NCI-H748 (cell line): Measurements from ENCODE around the gene GNB3.
A peak's percentile ranks its signal among the peaks of the same experiment; 100 is the strongest.

ENCODE experiments used
- DNase-seq: peaks from one replicate; lab custom pipeline; 2025; ENCODE audit not compliant: unreplicated experiment; lab: John Stamatoyannopoulos, UW

GNB3 gene

DNA sequence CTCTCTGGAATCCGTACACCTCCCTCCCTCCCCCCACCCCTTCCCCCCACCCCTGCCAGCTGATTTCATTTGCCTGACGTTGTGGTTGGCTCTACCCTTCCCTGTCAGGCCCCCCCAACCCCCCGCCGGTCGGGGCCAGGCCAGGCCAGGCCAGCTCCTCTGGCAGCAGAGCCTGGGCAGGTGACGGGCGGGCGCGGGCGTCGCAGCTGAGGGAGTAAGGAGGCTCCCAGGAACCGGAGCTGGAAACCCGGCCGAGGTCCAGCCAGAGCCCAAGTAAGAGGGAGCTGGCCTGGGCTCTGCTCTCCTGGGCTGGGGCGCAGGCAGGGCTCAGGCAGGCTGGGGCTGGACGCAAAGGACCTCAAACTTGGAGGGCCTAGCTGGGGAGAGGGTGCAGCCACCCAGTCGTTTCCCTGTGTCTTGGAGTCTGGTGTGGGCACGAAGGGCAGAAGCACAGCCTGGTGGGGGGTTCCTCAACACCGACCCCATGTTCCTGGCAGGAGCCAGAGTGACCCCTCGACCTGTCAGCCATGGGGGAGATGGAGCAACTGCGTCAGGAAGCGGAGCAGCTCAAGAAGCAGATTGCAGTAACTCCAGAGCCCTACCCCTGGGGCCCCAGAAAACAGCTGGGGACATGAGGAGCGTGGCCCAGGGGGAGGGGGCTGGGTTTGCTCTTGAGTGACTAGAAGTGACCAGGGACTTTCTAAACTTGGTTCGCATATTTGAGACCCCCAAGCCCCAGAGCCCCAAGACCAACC, at the start of gene GNB3:
GNB3 (plus strand) TSS at position 165 of the 755 bp plus-strand sequence; CDS start at position 528, 363 bp downstream.
- DNase-seq: no peak

DNA sequence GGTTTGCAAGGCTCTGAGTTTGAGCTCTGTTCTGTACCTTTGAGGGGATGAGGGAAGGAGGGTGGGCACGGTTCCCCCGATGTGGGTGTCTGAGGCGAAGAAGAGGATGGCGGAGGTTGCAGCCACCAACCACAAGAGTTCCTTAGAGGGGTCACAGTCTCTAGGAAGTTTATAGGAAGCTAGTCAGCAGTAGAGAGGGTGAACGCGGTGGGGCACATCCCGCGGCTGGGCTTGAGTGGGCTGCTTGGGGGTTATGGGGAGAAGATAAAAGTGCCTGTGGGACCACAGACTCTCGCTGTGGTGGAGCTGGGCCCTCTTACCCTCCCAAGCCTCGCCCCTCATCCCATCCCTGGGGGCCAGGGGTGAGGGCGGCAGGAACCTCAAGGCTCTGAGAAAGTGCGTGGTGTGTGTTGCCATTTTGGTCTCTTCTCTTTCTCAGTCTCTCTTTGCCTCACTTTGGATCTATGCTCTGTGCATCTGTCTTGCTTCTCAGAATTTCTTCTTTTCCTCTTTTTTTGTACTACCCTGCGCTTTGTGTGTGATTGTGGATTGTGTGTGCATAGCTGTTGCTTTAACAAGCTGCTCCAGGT, 48.7 kb upstream of the GNB3 start:
- no peak for DNase-seq

- DNase-seq: no peak
These were observed 48.1 kb upstream of the GNB3 start for GRCh38 chr12:6792522-6793201.

DNA sequence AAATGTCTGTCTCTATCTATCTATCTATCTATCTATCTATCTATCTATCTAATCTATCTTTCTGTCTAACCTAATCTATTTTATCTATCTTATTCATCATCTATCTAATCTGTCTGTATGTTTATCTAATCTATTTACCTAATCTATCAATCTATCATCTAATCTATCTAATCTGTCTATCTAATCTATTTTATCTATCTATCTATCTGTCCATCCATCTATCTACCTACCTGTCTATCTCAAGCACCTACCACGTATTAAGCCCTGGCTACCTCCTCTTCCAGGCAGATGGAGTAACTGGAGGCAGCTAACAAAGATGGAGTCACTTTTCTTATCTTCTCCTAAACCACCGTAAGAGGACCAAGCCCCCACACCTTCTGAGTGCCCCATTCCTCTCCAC, 45.6 kb upstream of the GNB3 start:
- no peak for DNase-seq

GRCh38 chr12:6796576-6796975, 44.1 kb upstream of the GNB3 start:
- DNase-seq: no peak

GRCh38 chr12:6799147-6799546, 41.6 kb upstream of the GNB3 start:
- no peak for DNase-seq

- DNase-seq: no peak
These were observed 33.6 kb upstream of the GNB3 start for GRCh38 chr12:6807170-6807569.

- no peak for DNase-seq
These were observed 31.7 kb upstream of the GNB3 start for GRCh38 chr12:6809056-6809455.

DNA sequence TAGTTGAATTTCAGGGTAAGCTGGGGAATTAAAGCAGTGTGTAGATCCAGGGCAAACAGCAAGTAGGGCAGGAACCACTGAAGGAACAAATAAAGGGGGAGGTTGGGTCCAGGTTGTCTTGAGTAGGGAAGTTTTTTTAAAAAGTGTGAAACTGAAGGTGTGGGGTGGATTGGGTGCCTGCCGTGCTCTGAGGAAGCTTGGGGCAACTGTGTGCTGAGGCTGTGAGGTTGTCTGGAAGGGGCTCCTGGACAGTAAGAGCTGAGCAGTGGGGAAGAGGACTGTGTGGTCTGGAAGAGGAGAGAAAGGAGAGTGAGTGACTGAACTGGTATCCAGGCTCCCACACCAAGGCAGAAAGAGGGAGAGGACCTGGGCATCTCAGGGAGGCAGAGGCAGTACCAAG, 30.0 kb upstream of the GNB3 start:
- no peak for DNase-seq

- no peak for DNase-seq
These were observed 27.4 kb upstream of the GNB3 start for GRCh38 chr12:6813363-6813762.

- DNase-seq: no peak
These were observed 24.1 kb upstream of the GNB3 start for GRCh38 chr12:6816598-6816997.

DNA sequence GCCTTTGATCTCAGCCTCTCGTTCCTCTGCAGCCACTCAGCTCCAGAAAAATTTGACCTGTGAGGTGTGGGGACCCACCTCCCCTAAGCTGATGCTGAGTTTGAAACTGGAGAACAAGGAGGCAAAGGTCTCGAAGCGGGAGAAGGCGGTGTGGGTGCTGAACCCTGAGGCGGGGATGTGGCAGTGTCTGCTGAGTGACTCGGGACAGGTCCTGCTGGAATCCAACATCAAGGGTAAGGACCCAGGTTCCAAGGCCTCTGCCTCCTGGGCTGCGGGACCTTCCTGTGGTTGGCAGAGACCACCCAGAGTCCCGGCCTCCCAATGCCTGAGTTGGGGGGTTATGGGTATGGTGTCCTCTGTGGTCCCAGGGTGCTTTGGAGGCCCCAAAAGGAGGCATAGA, 23.6 kb upstream of the GNB3 start:
- no peak for DNase-seq

DNA sequence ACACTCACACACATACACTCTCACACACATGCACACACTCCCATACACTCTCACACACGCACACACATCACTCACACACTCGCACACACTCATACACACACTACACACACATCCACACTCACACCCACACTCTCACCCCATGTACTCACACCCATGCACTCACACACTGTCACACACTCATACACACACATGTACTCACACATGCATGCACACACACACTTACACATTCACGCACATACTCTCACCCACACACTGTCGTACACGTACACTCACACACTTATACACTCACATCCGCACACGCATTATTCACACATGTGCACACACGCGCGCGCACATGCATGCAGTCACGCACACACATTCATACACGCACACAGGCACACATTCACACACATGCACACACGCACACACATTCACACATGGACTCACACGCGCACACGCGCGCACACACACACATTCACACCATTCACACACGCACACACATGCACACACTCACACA, 23.0 kb upstream of the GNB3 start:
- DNase-seq: no peak

- DNase-seq: no peak
These were observed 22.5 kb upstream of the GNB3 start for GRCh38 chr12:6818222-6818621.

DNA sequence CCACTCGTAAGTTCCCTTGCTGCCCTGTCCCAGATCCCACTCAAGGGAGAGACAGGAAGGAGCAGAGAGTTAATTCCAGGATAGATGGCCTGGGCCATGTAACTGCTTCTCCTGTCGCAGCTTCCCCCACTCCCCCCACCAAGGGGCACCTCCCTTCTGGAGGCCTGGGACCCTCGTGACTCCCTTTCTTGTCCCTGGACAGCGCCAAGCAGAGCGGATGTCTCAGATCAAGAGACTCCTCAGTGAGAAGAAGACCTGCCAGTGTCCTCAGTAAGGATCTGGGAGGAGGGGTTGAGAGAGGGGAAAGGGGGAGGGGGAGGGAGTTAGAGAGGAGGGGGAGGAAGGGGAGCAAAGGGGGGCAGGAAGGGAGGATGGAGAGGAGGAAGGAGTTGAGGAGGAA, 22.1 kb upstream of the GNB3 start:
- DNase-seq: no peak

GRCh38 chr12:6819106-6820030, 21.4 kb upstream of the GNB3 start:
- DNase-seq: no peak

DNA sequence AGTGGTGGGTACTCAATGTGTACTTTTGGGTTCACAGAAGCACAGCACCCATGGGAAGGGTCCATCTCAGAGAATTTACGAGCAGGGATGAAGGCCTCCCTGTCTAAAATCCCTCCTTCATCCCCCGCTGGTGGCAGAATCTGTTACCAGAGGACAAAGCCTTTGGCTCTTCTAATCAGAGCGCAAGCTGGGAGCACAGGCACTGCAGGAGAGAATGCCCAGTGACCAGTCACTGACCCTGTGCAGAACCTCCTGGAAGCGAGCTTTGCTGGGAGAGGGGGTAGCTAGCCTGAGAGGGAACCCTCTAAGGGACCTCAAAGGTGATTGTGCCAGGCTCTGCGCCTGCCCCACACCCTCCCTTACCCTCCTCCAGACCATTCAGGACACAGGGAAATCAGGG, 20.6 kb upstream of the GNB3 start:
- DNase-seq: no peak

- peak; percentile 79 for DNase-seq
These were observed 18.9 kb upstream of the GNB3 start, which contains the start of gene GPR162 for GRCh38 chr12:6821591-6822425. Gene GPR162, plus strand, starts transcription at chr12:6821821. Its CDS starts 2,078 bp downstream, at chr12:6823899.

GRCh38 chr12:6822426-6823135, 18.1 kb upstream of the GNB3 start:
- no peak for DNase-seq
